Cardiac fibroblast (primary cell): ENCODE data around the gene NRSN2.

Experiments
- DNase-seq, 2 donors: peaks; one replicate each; pipeline versions ENCODE4 v3.0.0 to v3.0.0-alpha.2; 2010; ENCODE audit warnings: low read depth in 2 of 2
- H3K4me3 ChIP-seq, 2 donors: replicated peaks in 1 of 2; 1 replicate in 1 of 2; 2 replicates in 1 of 2; pipeline ENCODE4 v1.5.1; 2011; ENCODE audit warnings: low read depth in 2 of 2, low read length in 2 of 2, mild to moderate bottlenecking in 2 of 2, moderate library complexity in 1 of 2
- CTCF ChIP-seq: IDR thresholded peaks from one replicate; pipeline ENCODE4 v1.5.1; 2011; ENCODE audit warnings: low read depth, mild to moderate bottlenecking, low read length, inconsistent platforms

The NRSN2 gene

GRCh38 chr20:396252-396618 lies 49.3 kb downstream of the NRSN2 start:
- TF ChIP-seq CTCF = no peak
- DNase-seq = no peak
- no peak overlapping the region for H3K4me3 ChIP-seq

- TF ChIP-seq CTCF = no peak
- no peak for DNase-seq
Observed at GRCh38 chr20:396619-397431, 49.9 kb downstream of the NRSN2 start.

GRCh38 chr20:397432-398237 lies 50.7 kb downstream of the NRSN2 start:
- TF ChIP-seq CTCF = no peak
- no peak for DNase-seq
- H3K4me3 ChIP-seq = no peak overlapping the region

More at GRCh38 chr20:396619-397431, 49.9 kb downstream of the NRSN2 start:
- no peak overlapping the region for H3K4me3 ChIP-seq

- DNase-seq = no peak
- no peak overlapping the region for H3K4me3 ChIP-seq
- no peak for TF ChIP-seq CTCF
Observed at GRCh38 chr20:399182-399707, 52.3 kb downstream of the NRSN2 start.

- no peak for DNase-seq
- no peak for TF ChIP-seq CTCF
- H3K4me3 ChIP-seq = no peak overlapping the region
Observed at GRCh38 chr20:400128-400453, 53.2 kb downstream of the NRSN2 start.

GRCh38 chr20:400454-401275 lies 53.8 kb downstream of the NRSN2 start:
- DNase-seq = no peak
- no peak for TF ChIP-seq CTCF
- H3K4me3 ChIP-seq = no peak overlapping the region
